NCI-H1417 treated with DMSO at 0.1 percent for 48 hours (cell line): ENCODE data around the gene CNTNAP2.

Experiments used
- DNase-seq: peaks from one replicate; lab custom pipeline; 2025; lab: John Stamatoyannopoulos, UW

CNTNAP2 gene

GRCh38 chr7:147405621-147406020, 1289.0 kb downstream of the CNTNAP2 start:
- DNase-seq = no peak

- DNase-seq = no peak
Observed at GRCh38 chr7:147406521-147407135, 1290.0 kb downstream of the CNTNAP2 start.

GRCh38 chr7:147411096-147411495, 1294.5 kb downstream of the CNTNAP2 start:
- no peak for DNase-seq

GRCh38 chr7:147412109-147412508, 1295.5 kb downstream of the CNTNAP2 start:
- no peak for DNase-seq

- no peak for DNase-seq
Observed at GRCh38 chr7:147412782-147413556, 1296.4 kb downstream of the CNTNAP2 start.

- DNase-seq = no peak
Observed at GRCh38 chr7:147413557-147413870, 1296.9 kb downstream of the CNTNAP2 start.

GRCh38 chr7:147415991-147416390, 1299.4 kb downstream of the CNTNAP2 start:
- DNase-seq = no peak

GRCh38 chr7:147418966-147419365, 1302.4 kb downstream of the CNTNAP2 start:
- DNase-seq = no peak

GRCh38 chr7:147423875-147424274, 1307.3 kb downstream of the CNTNAP2 start:
- DNase-seq = no peak

- DNase-seq = no peak
Observed at GRCh38 chr7:147428075-147428474, 1311.5 kb downstream of the CNTNAP2 start.

- no peak for DNase-seq
Observed at GRCh38 chr7:147429961-147430360, 1313.4 kb downstream of the CNTNAP2 start.

- DNase-seq = no peak
Observed at GRCh38 chr7:147432079-147432478, 1315.5 kb downstream of the CNTNAP2 start.

- no peak for DNase-seq
Observed at GRCh38 chr7:147432576-147432975, 1316.0 kb downstream of the CNTNAP2 start.

GRCh38 chr7:147436718-147437117, 1320.1 kb downstream of the CNTNAP2 start:
- no peak for DNase-seq

- no peak for DNase-seq
Observed at GRCh38 chr7:147438216-147438615, 1321.6 kb downstream of the CNTNAP2 start.

GRCh38 chr7:147443942-147444341, 1327.3 kb downstream of the CNTNAP2 start:
- no peak for DNase-seq

- DNase-seq = no peak
Observed at GRCh38 chr7:147452816-147453215, 1336.2 kb downstream of the CNTNAP2 start.

- DNase-seq = no peak
Observed at GRCh38 chr7:147465223-147465622, 1348.6 kb downstream of the CNTNAP2 start.

GRCh38 chr7:147472556-147472955, 1356.0 kb downstream of the CNTNAP2 start:
- DNase-seq = no peak

- no peak for DNase-seq
Observed at GRCh38 chr7:147474862-147475261, 1358.3 kb downstream of the CNTNAP2 start.

GRCh38 chr7:147477526-147477925, 1360.9 kb downstream of the CNTNAP2 start:
- no peak for DNase-seq

GRCh38 chr7:147478796-147479195, 1362.2 kb downstream of the CNTNAP2 start:
- no peak for DNase-seq

GRCh38 chr7:147483634-147484292, 1367.2 kb downstream of the CNTNAP2 start:
- peak; percentile 33 for DNase-seq
